K562 treated with DMSO at 1 percent for 24 hours (cell line): ENCODE data around the gene USHBP1. TPM values are rescaled to one million over a fixed set of nuclear protein-coding genes. Genes with fewer than 3 reads are reported as not detected.

Source experiments
- total RNA-seq: library from RNA; unstranded; fragments of 300-600 nt; gene quantifications from 2 replicates; pipeline ENCODE4 v1.2.3, GENCODE V29; 2022; ENCODE audit warnings: low read depth; ENCODE audit not compliant: insufficient read depth

The USHBP1 gene
- not detected in 2 replicates for total RNA-seq

DNA sequence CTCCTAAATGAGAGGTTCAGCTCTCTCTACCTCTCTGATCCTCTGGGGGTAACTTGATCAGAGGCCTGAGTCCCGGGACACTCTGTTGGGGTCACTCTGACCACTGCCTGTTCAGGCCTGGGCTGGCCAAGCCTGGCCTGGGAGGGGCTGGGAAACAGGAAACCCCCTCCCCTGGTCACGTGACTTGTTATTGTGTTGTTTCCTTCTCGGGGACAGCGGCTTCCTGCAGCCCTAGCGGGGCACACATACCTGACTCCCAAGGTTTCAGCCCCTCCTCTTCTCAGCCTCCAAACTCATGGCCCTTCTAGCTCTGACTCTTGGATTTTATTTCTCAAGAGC, at the start of gene USHBP1:
Gene USHBP1, minus strand, starts transcription at position 105 of the 339 bp plus-strand sequence. CDS start 446 bp downstream, outside the sequence.

GRCh38 chr19:17309198-17309964, 44.8 kb upstream of the USHBP1 start, which contains the start of gene DDA1:
TSS of gene DDA1 (plus strand) at chr19:17309563. CDS start at chr19:17309655, 92 bp downstream.

GRCh38 chr19:17305517-17306284, 41.2 kb upstream of the USHBP1 start, which contains the start of gene MRPL34:
TSS of gene MRPL34 (plus strand) at chr19:17305872. CDS start at chr19:17305893, 21 bp downstream.

GRCh38 chr19:17303167-17303939, 38.8 kb upstream of the USHBP1 start, which contains the start of gene ABHD8:
TSS of gene ABHD8 (minus strand) at chr19:17303425. CDS start at chr19:17301616, 1,809 bp downstream.

DNA sequence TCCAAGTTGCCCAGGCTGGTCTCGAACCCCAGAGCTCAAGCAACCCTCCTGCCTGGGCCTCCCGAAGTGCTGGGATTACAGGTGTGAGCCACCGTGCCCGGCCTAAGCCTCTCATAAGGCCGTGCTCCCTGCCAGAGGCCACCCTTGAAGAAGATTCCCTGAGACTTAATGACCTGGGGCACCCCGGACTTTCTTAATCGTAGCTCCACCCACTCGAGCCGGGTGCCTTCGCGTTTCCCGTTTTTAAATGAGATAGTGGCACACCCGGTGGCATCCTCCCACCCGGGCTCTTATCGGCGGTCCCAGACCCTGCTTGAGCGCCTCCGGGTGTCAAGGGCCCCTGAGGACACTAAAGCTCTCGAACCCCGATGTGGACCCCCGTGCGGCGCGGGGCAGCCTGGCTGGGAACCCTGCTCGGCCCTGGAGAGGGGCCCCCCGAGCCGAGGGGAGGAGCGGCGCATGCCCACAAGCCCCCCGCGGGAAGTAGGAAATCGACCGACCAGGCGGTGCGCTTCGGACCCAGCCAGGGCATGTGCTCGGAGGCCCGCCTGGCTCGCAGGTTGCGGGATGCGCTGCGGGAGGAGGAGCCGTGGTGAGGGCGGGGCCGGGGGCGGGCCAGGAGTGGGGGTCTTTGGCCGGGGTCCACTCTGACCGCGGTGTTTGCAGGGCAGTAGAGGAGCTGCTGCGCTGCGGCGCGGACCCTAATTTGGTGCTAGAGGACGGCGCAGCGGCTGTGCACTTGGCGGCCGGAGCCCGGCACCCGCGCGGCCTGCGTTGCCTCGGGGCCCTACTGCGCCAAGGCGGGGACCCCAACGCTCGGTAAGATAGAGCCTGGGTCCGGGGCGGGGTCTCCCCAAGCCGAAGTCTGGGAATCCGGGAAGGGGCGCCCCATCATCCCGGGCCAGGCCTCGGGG, 17.1 kb upstream of the USHBP1 start, which contains the start of gene ANKLE1:
Gene ANKLE1, plus strand, starts transcription at position 511 of the 914 bp plus-strand sequence. Its CDS starts 20 bp downstream, at position 531.

DNA sequence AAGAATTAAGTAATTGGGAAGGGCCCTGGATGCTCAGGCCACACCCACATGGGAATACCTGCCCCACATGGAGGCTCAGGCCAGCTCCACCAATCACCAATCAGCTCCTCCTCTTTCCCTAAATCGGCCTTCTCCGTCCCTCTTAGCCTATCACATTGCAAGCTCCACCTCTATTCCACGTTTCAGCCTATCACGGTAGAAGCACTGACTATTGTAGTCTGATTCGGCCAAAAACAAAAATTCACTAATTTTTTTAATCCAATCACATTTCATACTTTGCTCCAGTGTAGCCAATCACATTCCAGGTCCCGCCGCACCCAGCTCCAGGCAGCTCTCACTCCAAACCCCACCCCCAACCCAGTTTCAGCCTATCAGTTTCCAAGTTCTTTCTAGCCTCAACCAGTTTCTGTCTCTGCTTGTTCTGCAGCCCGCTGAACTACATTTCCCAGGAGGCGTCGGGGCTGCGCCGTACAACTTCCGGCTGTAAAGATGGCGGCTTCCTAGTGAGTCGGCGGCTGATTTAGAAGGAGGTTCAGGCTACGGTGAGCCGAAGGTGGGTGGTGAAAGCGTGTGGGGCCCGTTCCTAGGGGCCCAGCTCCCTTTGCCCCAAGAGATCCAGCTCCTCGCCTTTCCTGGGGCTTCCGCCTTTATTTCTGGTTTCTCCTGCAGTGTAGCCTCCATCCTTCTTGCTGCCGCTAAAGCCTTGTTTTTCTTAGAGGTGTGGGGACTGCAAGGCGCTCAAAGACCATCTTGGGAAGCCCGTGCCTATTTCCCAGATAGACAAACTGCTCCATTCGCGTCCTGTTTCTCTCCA, 2.6 kb upstream of the USHBP1 start, which contains the start of gene BABAM1:
Gene BABAM1, plus strand, starts transcription at position 469 of the 814 bp plus-strand sequence. CDS start 1,364 bp downstream, outside the sequence.

DNA sequence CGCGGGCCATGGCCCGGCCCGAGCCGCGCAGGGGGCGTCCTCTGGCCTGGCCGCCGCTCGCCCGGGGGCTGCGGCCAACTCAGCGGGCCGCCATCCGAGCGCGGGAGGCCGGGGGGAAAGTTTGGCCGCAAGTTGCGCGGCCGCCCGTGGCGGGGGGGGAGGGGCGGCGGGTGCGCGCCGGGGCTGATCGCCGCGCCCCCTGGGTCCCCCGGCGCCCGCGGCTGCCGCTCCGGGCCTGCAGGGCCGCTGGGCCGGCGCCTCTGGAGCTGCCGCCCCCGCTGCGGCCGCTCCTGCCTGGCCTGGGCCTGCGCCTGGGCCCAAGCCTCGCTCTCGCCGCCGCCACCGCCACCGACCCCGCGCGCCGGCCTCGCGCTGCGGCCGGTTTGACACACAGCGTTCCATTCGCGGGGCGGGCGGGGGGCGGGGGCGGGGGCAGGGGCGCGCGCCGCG, 19.0 kb downstream of the USHBP1 start, which contains the start of gene NR2F6:
Gene NR2F6, minus strand, starts transcription at position 385 of the 450 bp plus-strand sequence. CDS start 699 bp downstream, outside the sequence.

GRCh38 chr19:17226002-17226933, 38.3 kb downstream of the USHBP1 start, which contains the start of gene OCEL1:
TSS of gene OCEL1 (plus strand) at chr19:17226226. CDS start at chr19:17226248, 22 bp downstream.

GRCh38 chr19:17215127-17215971, 49.2 kb downstream of the USHBP1 start, which contains the start of gene USE1:
TSS of gene USE1 (plus strand) at chr19:17215357. CDS start at chr19:17215406, 49 bp downstream.

Other genes starting within 250 kb of the USHBP1 start
- 2.7 and 4.1 TPM in 2 replicates for gene CPAMD8, start 237.9 kb downstream of the USHBP1 start, total RNA-seq
- 22.6 and 23.1 TPM in 2 replicates for gene HAUS8, start 189.3 kb downstream of the USHBP1 start, total RNA-seq
- 89.0 and 94.7 TPM in 2 replicates for gene MYO9B, start 189.0 kb downstream of the USHBP1 start, total RNA-seq
- 40.5 and 47.2 TPM in 2 replicates for gene USE1, start 49.4 kb downstream of the USHBP1 start, total RNA-seq
- 95.8 and 110 TPM in 2 replicates for gene OCEL1, start 38.5 kb downstream of the USHBP1 start, total RNA-seq
- 199 and 227 TPM in 2 replicates for gene NR2F6, start 18.8 kb downstream of the USHBP1 start, total RNA-seq
- gene BABAM1, start 2.7 kb upstream of the USHBP1 start, total RNA-seq = 97.0 and 121 TPM in 2 replicates
- gene ANKLE1, start 17.2 kb upstream of the USHBP1 start, total RNA-seq = 3.1 and 3.2 TPM in 2 replicates
- 54.5 and 56.1 TPM in 2 replicates for gene ABHD8, start 38.7 kb upstream of the USHBP1 start, total RNA-seq
- gene MRPL34, start 41.1 kb upstream of the USHBP1 start, total RNA-seq = 173 and 196 TPM in 2 replicates
- 112 and 122 TPM in 2 replicates for gene DDA1, start 44.8 kb upstream of the USHBP1 start, total RNA-seq
- gene ANO8, start 70.1 kb upstream of the USHBP1 start, total RNA-seq = 13.4 and 13.9 TPM in 2 replicates
- gene GTPBP3, start 72.8 kb upstream of the USHBP1 start, total RNA-seq = 84.4 and 97.9 TPM in 2 replicates
- gene PLVAP, start 112.6 kb upstream of the USHBP1 start, total RNA-seq = 0.32 and 0.45 TPM in 2 replicates
- gene CCDC194, start 129.5 kb upstream of the USHBP1 start, total RNA-seq = 1.1 TPM in 1 of 2 replicates, not detected in the other
- 496 and 532 TPM in 2 replicates for gene BST2, start 140.9 kb upstream of the USHBP1 start, total RNA-seq
- 112 and 116 TPM in 2 replicates for gene MVB12A, start 155.3 kb upstream of the USHBP1 start, total RNA-seq
- gene TMEM221, start 183.9 kb upstream of the USHBP1 start, total RNA-seq = 0.54 and 0.67 TPM in 2 replicates
- not detected in 2 replicates for gene NXNL1, start 196.2 kb upstream of the USHBP1 start, total RNA-seq
- gene SLC27A1, start 205.8 kb upstream of the USHBP1 start, total RNA-seq = 4.8 and 5.7 TPM in 2 replicates
- gene PGLS, start 246.9 kb upstream of the USHBP1 start, total RNA-seq = 196 and 213 TPM in 2 replicates